Fibroblast of villous mesenchyme (primary cell): ENCODE results near the gene CHST10. TPM values are rescaled to one million over a fixed set of nuclear protein-coding genes. Genes with fewer than 3 reads are reported as not detected.
A peak's percentile ranks its signal among the peaks of the same experiment; 100 is the strongest.
"Not testable (repeated sequence)": the region's sequence is repeated elsewhere in the genome, so short reads cannot be mapped to it uniquely, and the experiment has no call there.

Source experiments
- DNase-seq: peaks from one replicate; pipeline ENCODE4 v3.0.0-alpha.2; 2010; ENCODE audit warnings: low read depth
- H3K4me3 ChIP-seq: 2 replicates; pipeline ENCODE4 v1.5.1; 2011; ENCODE audit warnings: low read depth, mild to moderate bottlenecking, low read length
- CTCF ChIP-seq: IDR thresholded peaks from 2 replicates; pipeline ENCODE4 v1.5.1; 2012; ENCODE audit warnings: low read depth, mild to moderate bottlenecking, low read length; ENCODE audit not compliant: insufficient read depth
- total RNA-seq: library from RNA; depleted of rRNA; stranded (reverse); fragments of >200 nt; gene quantifications from 2 replicates; pipeline ENCODE4 v1.2.3, GENCODE V29; 2012

Gene CHST10
- total RNA-seq, 1 donor = 8.6 TPM

GRCh38 chr2:100365434-100365833 lies 52.0 kb downstream of the CHST10 start:
- TF ChIP-seq CTCF = no peak
- no peak overlapping the region for H3K4me3 ChIP-seq
- DNase-seq = peak; percentile 70

- H3K4me3 ChIP-seq, DNase-seq: not testable (repeated sequence)
Measured at GRCh38 chr2:100362269-100362668, 55.2 kb downstream of the CHST10 start.

GRCh38 chr2:100359576-100359975 lies 57.9 kb downstream of the CHST10 start:
- TF ChIP-seq CTCF = no peak
- DNase-seq = no peak
- H3K4me3 ChIP-seq = no peak overlapping the region

- H3K4me3 ChIP-seq = no peak overlapping the region
- no peak for TF ChIP-seq CTCF
- DNase-seq = no peak
Measured at GRCh38 chr2:100358554-100358953, 58.9 kb downstream of the CHST10 start.

GRCh38 chr2:100352521-100352920 lies 64.9 kb downstream of the CHST10 start:
- DNase-seq = no peak
- TF ChIP-seq CTCF = no peak
- no peak overlapping the region for H3K4me3 ChIP-seq

GRCh38 chr2:100350661-100351185 lies 66.7 kb downstream of the CHST10 start:
- H3K4me3 ChIP-seq = no peak overlapping the region
- DNase-seq = peak; percentile 5
- TF ChIP-seq CTCF = no peak

- not testable (repeated sequence) for H3K4me3 ChIP-seq, DNase-seq
Measured at GRCh38 chr2:100345144-100345543, 72.3 kb downstream of the CHST10 start.

GRCh38 chr2:100344433-100344832 lies 73.0 kb downstream of the CHST10 start:
- no peak overlapping the region for H3K4me3 ChIP-seq
- DNase-seq = no peak
- TF ChIP-seq CTCF = no peak

- DNase-seq, H3K4me3 ChIP-seq: not testable (repeated sequence)
Measured at GRCh38 chr2:100342466-100342865, 75.0 kb downstream of the CHST10 start.
